Activated CD4-positive, alpha-beta T cell treated with anti-CD3 and anti-CD28 coated beads, Interleukin-2, amount 10 ng/mL, durations not matched to agents 24 days and 14 days (primary cell): ENCODE results near the gene WDR41. TPM values are rescaled to one million over a fixed set of nuclear protein-coding genes. Genes with fewer than 3 reads are reported as not detected.
"Not testable (repeated sequence)": the region's sequence is repeated elsewhere in the genome, so short reads cannot be mapped to it uniquely, and the experiment has no call there.

Experiments
- DNase-seq: peaks from one replicate; pipeline ENCODE4 v3.0.0; 2022
- H3K27ac Mint-ChIP-seq: one replicate; pipeline ENCODE4 v1.8.0; 2022; ENCODE audit warnings: mild to moderate bottlenecking, mixed read lengths
- H3K27me3 Mint-ChIP-seq: one replicate; pipeline ENCODE4 v1.8.0; 2022; ENCODE audit warnings: mixed read lengths
- H3K36me3 Mint-ChIP-seq: one replicate; pipeline ENCODE4 v1.8.0; 2022; ENCODE audit warnings: low read depth, mild to moderate bottlenecking, mixed read lengths
- H3K4me1 Mint-ChIP-seq: one replicate; pipeline ENCODE4 v1.8.0; 2021; ENCODE audit warnings: mixed read lengths
- H3K4me3 Mint-ChIP-seq: one replicate; pipeline ENCODE4 v1.8.0; 2022; ENCODE audit warnings: mild to moderate bottlenecking, moderate library complexity, mixed read lengths
- H3K9me3 Mint-ChIP-seq: one replicate; pipeline ENCODE4 v1.8.0; 2021; ENCODE audit warnings: mixed read lengths
- intact Hi-C: fragments of 100-400 bp; cut with micrococcal nuclease; formaldehyde crosslinking; loops from one replicate; pipeline ENCODE4 v1.15.1; 2023
- total RNA-seq: library from RNA; stranded (reverse); gene quantifications from 2 replicates; pipeline ENCODE4 v1.2.3, GENCODE V29; 2022

Gene WDR41
- total RNA-seq, 1 donor from 2014 or later = 30.9 TPM

DNA sequence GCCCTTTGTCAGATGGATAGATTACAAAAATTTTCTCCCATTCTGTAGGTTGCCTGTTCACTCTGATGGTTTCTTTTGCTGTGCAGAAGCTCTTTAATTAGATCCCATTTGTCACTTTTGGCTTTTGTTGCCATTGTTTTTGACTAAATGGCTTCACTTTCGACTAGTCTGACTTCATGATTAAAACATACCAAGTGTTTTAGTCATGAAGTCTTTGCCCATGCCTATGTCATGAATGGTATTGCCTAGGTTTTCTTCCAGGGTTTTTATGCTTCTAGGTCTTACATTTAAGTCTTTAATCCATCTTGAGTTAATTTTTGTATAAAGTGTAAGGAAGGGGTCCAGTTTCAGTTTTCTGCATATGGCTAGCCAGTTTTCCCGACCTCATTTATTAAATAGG is 108.8 kb downstream of the WDR41 start:
- DNase-seq, intact Hi-C loops, H3K27ac Mint-ChIP-seq, H3K27me3 Mint-ChIP-seq, H3K36me3 Mint-ChIP-seq, H3K4me3 Mint-ChIP-seq: not testable (repeated sequence)
- H3K9me3 Mint-ChIP-seq = peaks cover 47% of the 10 kb centered on the region
- H3K4me1 Mint-ChIP-seq = peaks cover 25% of the 10 kb centered on the region

Other genes with a start within 250 kb of the WDR41 start
- gene OTP, start 146.4 kb upstream of the WDR41 start, total RNA-seq = not detected in 2 replicates